IPS-20b (cell line): ENCODE data around the gene ZNF83.

Experiments used
- H3K27ac ChIP-seq: one replicate; pipeline ENCODE4 v1.5.1; 2013; ENCODE audit warnings: low read length
- H3K27me3 ChIP-seq: 2 replicates; pipeline ENCODE4 v1.6.1; 2013; ENCODE audit warnings: mild to moderate bottlenecking, low read length, inconsistent platforms; ENCODE audit not compliant: insufficient read depth
- H3K36me3 ChIP-seq: 2 replicates; pipeline ENCODE4 v1.6.1; 2013; ENCODE audit warnings: low read depth, mild to moderate bottlenecking, inconsistent platforms, low read length, moderate library complexity; ENCODE audit not compliant: insufficient read depth
- H3K4me1 ChIP-seq: 2 replicates; pipeline ENCODE4 v1.6.1; 2013; ENCODE audit warnings: mild to moderate bottlenecking, control low read depth, inconsistent platforms, low read length, moderate library complexity; ENCODE audit not compliant: insufficient read depth
- H3K4me3 ChIP-seq: 2 replicates; pipeline ENCODE4 v1.5.1; 2013; ENCODE audit warnings: mild to moderate bottlenecking, low read length, inconsistent platforms
- H3K9ac ChIP-seq: 2 replicates; pipeline ENCODE4 v1.6.1; 2013; ENCODE audit warnings: low read depth, mild to moderate bottlenecking, inconsistent platforms, low read length, moderate library complexity
- H3K9me3 ChIP-seq: 2 replicates; pipeline ENCODE4 v1.6.1; 2013; ENCODE audit warnings: mild to moderate bottlenecking, low read depth, low read length, inconsistent platforms; ENCODE audit not compliant: insufficient read depth

Gene ZNF83

DNA sequence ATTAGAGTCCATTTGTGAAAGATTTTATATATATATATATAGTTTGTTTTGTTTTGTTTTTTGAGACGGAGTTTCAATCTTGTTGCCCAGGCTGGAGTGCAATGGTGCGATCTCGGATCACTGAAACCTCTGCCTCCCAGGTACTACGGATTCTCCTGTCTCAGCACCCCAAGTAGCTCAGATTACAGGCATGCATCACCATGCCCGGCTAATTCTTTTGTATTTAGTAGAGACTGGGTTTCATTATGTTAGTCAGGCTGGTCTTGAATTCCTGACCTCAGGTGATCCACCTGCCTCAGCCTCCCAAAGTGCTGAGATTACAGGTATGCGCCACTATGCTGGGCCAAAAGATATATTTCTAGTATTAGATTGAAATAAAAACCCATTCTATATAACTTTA lies 72.0 kb downstream of the ZNF83 start:
- H3K36me3 ChIP-seq: peaks cover 6% of the 10 kb centered on the region; the same call in 1 of the 2 replicates
- peaks cover 9% of the 10 kb centered on the region for H3K4me1 ChIP-seq
- no peaks in the 10 kb centered on the region for H3K27me3 ChIP-seq
- H3K9ac ChIP-seq: no peak overlapping the region
- no peak overlapping the region for H3K27ac ChIP-seq
- H3K9me3 ChIP-seq: no peaks in the 10 kb centered on the region
- no peak overlapping the region for H3K4me3 ChIP-seq
